NCI-H748 treated with DMSO at 0.1 percent for 48 hours (cell line): ENCODE data around the gene HPSE2.
"Not testable (repeated sequence)": the region's sequence is repeated elsewhere in the genome, so short reads cannot be mapped to it uniquely, and the experiment has no call there.

Experiments used
- DNase-seq: peaks from one replicate; lab custom pipeline; 2025; lab: John Stamatoyannopoulos, UW

Gene HPSE2

DNA sequence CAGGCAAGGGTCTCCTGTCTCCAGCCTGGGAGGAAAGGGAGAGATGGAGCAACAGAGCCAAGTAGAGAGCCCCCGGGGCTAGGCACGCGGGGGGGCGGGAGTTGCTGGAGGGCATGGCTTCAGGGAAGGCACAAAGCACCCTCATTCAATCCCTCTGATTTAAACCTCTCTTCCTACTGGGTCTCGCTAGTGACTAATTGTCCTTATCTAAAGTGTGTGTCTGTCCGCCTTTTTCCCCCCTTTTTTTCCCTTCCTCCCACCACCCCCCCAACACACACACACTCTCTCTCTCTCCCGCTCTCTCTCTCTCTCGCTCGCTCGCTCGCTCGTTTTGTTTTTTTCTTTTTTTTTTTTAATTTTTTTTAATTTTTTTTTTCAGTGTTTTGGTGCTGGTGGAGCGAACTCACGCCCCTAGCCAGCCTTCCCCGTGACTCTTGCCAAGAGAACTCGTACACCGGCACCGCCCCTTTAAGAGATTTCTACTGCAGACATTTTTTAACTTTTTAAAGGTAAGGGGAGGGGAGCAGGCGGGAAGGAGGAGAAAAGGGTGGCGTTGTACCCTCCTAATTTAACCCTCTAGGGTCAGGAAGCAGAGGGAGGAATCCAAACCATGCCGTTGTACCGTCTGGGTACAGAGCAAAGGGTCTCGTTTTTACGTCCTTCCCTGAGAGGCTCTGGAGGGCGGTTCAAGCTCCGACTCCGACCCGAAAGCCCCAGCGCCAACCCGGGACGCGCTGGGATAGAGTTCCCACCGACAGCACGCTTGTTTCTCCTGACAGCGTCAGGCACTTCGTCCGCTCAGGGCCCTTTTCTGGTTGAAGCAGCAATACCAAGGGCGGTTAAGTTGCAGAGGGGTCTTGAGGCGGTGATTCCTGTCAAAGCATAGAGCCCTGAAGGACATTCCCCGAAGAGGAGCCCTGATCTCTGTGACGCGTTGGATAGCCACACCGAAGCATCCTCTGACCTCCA is at the start of gene HPSE2:
TSS of gene HPSE2 (minus strand) at position 195 of the 969 bp plus-strand sequence.
- DNase-seq, result no peak

- no peak for DNase-seq
Measured at GRCh38 chr10:99280472-99280871, 44.8 kb upstream of the HPSE2 start.

GRCh38 chr10:99279626-99280111 is 44.0 kb upstream of the HPSE2 start:
- DNase-seq, result peak; percentile 4

DNA sequence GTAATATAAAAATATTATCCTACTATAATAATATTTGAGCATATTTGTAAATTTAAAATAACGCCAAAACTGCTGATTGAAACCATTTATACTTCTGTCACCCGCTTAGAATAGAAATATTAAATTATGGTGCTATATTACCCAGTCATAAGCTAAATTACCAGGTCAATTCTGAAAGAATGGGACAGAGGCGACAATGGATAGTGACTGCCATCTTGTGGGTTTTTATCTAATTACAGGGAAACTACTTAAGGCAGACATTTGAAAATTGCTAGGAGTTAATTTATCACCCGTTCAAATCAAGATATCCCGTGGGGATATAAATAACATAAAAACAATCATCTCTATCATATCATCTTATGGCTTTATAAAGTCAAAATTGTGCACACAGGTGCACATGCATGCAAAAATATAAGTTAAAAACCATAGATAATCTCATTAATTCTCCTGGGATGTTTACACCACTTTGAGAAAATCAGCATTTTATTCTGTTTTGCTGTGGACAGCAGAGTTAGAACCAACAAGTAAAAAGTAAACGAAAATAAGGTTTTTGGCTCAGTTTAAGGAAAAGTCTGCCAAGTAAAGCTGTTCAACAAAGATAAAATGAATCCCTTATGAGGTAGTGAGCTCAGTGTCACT is 41.3 kb upstream of the HPSE2 start:
- peak; percentile 50 for DNase-seq

GRCh38 chr10:99266383-99266782 is 30.7 kb upstream of the HPSE2 start:
- DNase-seq, result peak; percentile 69

DNA sequence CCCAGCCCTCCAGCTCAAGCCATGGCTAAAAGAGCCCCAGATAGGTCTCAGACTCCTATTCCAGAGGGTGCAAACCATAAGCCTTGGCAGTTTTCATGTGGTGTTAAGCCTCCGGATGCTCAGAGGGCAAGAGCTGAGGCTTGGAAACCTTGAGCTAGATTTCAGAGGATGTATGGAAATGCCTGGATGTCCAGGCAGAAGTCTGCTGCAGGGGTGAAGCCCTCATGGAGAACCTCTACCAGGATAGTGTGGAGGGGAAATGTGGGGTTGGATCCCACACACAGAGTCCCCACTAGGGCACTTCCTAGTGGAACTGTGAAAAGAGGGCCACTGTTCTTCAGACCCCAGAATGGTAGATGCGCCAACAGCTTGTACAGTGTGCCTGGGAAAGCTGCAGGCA is 13.2 kb upstream of the HPSE2 start:
- no peak for DNase-seq

DNA sequence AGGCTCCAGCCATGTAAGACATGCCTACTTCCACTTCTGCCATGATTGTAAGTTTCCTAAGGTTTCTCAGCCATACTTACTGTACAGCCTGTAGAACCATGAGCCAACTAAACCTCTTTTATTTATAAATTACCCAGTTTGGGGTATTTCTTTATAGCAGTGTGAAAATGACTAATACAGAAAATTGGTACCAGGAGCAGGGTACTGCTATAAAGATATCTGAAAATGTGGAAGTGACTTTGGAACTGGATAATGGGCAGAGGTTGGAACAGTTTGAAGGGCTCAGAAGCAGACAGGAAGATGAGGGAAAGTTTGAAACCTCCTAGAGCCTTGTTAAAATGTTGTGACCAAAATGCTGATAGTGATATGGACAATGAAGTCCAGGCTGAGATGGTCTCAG is 12.2 kb upstream of the HPSE2 start:
- not testable (repeated sequence) for DNase-seq

- no peak for DNase-seq
Measured at GRCh38 chr10:99236627-99237309, 1.1 kb upstream of the HPSE2 start.

DNA sequence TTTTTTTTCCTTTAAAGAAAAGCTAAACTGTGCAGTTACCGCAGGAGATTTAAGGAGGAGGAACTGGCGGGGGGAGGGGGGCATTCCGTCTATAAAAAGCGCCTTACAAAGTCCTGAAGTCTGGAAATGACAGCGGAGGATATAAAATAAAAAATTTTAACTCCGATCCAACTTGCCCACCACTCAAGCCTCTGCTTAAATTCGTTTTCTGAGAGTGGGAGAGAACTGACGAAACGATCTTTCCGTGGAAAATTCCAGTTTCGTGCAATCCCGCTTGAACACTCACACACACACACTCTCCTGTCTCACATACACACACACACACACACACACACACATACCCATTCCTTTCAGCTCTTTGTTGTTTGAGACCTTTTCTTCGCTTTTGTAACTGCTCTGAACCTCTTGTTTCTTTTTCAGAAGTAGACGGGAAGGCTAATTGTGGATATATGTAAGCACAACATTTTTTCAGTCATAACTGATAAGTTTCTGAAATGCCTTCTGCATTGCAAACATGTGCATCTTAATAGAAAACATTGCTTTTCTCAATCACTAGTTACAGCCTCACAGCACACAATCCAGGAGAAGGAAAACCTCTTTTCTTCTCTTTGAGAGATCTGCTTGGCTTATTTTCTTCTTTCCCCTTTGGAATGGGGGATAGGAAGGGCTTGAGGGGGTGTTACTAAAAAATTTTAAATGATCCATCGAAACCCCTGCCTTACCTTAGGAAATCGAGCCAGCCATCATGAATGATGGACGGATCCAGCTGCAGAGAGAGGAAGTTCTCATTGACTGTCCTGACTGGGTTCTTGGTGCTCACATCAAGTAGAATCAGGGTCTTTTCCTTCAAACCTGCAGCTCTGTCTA is 628 bp downstream of the HPSE2 start:
- no peak for DNase-seq

DNA sequence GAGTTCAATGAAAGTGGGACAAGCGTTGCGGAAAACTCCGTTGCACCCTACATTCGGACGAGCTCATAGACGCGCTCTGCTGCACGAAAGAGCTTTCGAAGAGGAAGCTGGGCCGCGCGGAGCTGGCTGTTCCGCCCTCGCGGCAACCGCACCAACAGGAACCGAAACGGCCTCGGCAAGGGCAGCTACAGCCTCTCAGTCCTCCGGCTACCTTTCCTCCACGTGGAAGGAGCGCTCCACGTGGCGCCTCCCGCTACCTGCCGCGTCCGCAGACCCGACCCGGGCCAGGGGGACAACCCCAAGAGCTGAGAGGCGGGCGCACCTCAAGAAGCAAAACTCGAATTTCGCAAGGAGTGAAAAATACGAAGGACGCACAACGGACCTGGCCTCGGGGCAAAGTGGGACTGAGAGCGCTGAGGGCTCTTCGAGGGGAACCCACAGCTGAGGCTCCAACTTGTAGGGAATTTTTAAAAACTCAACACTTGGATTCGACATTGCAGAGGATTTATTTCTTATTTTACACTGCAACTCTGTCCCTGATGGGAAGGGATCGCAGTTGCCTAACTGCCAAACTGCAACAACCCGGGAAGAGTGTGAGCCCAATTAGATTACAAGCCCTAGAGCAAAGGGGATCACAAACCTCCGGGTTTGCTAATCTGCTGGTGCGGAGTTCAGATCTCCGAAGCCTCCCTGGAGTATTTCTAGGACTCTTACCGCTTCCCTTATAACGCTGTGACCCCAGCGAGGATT is 1.4 kb downstream of the HPSE2 start:
- DNase-seq, result no peak

GRCh38 chr10:99233689-99234037 is 2.0 kb downstream of the HPSE2 start:
- DNase-seq, result no peak

- no peak for DNase-seq
Measured at GRCh38 chr10:99233000-99233688, 2.5 kb downstream of the HPSE2 start.

GRCh38 chr10:99232360-99232999 is 3.2 kb downstream of the HPSE2 start:
- no peak for DNase-seq

DNA sequence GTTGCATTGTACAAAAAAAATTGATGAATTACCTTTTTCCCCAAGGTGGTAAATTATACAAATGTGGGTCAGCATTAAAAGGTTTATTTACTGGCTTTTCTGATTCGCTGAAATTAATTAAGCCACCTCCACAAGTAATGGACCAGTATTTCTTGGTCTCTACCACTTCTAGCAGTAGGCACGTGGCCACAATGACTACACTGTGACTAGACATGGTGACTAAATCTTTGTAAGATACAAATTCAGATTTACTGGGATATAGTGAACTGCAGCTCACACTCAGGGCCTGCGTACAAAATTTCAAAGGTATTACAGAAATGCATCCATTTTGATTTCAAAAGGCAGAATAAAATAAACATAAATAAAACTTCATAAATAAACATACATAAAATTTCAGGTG is 10.9 kb downstream of the HPSE2 start:
- no peak for DNase-seq

DNA sequence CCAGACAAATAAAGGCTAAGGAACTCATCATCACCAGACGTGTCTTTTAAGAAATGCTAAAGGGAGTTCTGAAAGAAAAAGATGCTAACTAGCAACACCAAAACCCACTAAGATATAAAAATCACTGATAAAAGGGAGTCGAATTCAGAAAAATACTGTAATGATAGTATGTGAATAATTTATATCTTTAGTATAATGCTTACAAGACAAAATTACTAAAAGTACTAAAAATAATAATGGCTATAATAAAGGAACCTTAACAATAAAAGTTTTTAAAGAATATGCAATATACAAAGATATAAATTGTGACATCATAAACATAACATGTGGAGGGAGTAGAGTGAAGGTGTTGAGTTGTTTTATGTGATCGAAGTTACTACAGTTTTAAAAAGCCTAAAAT is 28.3 kb downstream of the HPSE2 start:
- no peak for DNase-seq

DNA sequence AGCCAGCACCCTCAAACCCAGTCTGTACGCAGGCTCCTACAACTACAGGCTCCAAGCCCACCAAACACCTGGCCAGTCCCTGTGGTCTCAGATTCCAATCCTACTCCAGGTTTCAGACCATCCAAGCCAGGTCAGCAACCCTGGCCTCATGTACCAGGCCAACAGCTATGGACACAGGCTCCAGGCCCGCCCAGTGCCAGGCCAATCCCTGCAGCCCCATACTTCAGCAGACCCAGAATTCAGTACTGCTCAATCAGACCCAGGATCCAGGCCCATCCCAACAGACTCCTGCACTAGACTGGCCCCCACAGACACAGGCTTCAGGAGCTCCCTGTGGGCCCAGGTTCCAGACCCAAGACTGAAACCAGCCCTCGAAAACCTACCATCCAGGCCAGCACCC is 32.3 kb downstream of the HPSE2 start:
- DNase-seq, result no peak

GRCh38 chr10:99172950-99173349 is 62.7 kb downstream of the HPSE2 start:
- no peak for DNase-seq

DNA sequence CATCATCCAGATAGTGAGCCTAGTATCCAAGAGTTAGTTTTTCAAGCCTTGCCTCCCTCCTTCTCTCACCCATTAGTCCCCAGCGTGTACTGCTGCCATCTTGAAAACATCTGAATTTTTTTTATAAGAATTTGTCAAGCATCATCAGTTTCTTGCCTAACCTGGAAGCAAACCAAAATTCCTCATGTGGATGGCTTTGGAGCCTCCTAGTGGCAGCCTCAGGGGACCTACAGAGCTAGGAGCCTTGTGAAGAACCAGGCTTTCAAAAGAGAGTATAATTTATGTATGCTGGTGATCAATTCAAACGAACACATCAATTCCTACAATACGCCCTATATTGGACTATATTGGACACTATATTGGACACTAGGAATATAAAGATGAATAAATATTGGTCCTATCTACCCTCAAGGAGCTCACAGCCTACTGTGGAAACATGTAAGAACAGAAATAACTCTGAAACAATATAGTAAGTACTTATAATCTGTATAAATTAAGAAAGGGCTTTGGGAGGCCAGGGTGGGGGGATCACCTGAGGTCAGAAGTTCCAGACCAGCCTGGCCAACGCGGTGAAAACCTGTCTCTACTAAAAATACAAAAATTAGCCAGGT is 63.4 kb downstream of the HPSE2 start:
- DNase-seq, result no peak

DNA sequence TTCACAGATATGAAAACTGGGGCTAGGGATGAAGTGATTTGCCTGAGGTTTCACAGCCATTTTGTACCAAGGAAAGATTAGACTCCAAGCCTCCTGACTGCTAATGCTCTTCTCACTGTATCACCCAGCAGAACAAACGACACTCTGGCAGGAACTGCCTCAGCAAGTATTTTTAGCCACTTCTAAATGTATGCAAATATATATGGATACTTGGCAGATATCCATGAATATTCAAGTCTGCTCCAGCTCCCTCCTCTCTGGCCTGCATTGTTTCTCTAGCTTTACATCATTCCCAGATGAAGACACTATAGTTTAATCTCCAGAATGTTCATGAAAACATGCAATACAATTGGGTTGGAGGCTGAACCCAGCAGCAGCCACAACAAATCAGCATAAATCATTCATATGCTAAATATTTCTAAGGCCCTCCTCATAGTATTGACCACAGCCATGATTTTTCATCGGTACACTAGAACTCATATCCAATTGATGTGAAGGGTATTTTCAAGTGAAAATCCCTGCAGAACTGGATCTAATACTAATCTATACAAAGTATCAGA is 65.5 kb downstream of the HPSE2 start:
- DNase-seq, result no peak
